Measurements from ENCODE around the gene CFAP221.

Gene CFAP221

DNA sequence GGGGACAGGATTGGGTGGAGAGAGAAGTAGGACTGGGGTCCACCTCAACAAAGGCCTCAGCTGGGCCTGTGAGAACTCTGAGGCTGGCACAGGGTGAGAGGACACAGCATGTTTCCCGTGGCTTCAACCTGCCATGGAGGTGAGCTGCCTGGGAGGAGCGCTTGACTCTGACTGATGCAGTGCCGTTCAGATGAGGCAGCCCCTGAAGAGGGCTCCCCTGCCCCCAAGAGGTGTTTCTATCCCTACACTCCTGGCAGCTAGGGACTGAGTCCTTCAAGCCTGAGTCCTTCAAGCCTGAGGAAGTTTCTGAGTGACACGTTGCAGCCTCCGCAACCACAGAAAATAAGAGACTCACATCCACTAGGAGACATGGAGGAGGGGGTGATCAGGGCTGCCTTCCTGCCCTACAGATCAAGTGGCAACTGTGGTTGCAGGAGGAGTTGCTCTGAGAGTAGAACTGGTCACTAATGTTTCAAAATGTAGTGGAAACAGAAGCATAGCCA lies 85.1 kb downstream of the CFAP221 start:
- no peaks in the 10 kb centered on the region for H3K4me1 ChIP-seq (ENCODE audit: insufficient read depth, low read length, poor library complexity, severe bottlenecking)
- H3K9me3 ChIP-seq (ENCODE audit: insufficient read depth, low read depth, low read length): no peaks in the 10 kb centered on the region
- no peak overlapping the region for H3K9ac ChIP-seq (ENCODE audit: low read depth, low read length, poor library complexity, severe bottlenecking)
- H3K36me3 ChIP-seq (ENCODE audit: insufficient read depth, low read length): no peaks in the 10 kb centered on the region
- no peaks in the 10 kb centered on the region for H4K20me1 ChIP-seq (ENCODE audit: insufficient read depth, low read length, poor library complexity, severe bottlenecking)
- H3F3A ChIP-seq (ENCODE audit: low read depth): no peaks in the 10 kb centered on the region
- H3K4me3 ChIP-seq (ENCODE audit: low read length, poor library complexity, severe bottlenecking): no peak overlapping the region
- H3K27me3 ChIP-seq (ENCODE audit: insufficient read depth, low read length, poor library complexity, severe bottlenecking): no peaks in the 10 kb centered on the region
- no peaks in the 10 kb centered on the region for H3K79me2 ChIP-seq (ENCODE audit: insufficient read depth, low read length)
- H2AFZ ChIP-seq (ENCODE audit: low read length): no peak overlapping the region
- H3K4me2 ChIP-seq (ENCODE audit: low read depth, low read length, poor library complexity, severe bottlenecking): no peak overlapping the region
- H3K9me2 ChIP-seq (replicated peaks; ENCODE audit: low read depth, low read length): no peaks in the 10 kb centered on the region
- TF ChIP-seq, protein P1, sequence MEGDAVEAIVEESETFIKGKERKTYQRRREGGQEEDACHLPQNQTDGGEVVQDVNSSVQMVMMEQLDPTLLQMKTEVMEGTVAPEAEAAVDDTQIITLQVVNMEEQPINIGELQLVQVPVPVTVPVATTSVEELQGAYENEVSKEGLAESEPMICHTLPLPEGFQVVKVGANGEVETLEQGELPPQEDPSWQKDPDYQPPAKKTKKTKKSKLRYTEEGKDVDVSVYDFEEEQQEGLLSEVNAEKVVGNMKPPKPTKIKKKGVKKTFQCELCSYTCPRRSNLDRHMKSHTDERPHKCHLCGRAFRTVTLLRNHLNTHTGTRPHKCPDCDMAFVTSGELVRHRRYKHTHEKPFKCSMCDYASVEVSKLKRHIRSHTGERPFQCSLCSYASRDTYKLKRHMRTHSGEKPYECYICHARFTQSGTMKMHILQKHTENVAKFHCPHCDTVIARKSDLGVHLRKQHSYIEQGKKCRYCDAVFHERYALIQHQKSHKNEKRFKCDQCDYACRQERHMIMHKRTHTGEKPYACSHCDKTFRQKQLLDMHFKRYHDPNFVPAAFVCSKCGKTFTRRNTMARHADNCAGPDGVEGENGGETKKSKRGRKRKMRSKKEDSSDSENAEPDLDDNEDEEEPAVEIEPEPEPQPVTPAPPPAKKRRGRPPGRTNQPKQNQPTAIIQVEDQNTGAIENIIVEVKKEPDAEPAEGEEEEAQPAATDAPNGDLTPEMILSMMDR (conservative IDR thresholded peaks at IDR 0.05; ENCODE audit: low read length): no peak
- no peak for TF ChIP-seq EZH2phosphoT487 (IDR thresholded peaks at IDR 0.05; ENCODE audit: borderline replicate concordance)

DNA sequence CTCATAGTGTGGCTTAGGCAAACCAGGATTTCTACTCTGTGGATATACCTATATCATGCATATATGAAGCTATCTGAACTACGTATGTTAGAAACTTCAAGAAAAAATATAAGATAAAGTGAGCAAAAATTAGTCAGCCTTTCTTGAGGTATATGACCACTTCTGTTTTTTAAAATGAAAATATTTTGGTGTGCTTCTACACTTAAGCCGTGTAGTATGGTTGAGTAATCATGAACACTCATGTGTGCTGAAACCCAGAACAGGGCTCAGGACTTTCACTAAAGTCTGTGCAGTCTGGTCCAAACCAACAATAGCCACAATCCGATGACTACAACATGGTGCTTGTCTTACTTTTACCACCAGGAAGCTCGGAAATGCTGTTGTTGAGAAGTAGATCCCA lies 85.9 kb downstream of the CFAP221 start:
- Histone ChIP-seq H3K4me3 (ENCODE audit: low read length, poor library complexity, severe bottlenecking) (no peak overlapping the region), H3K4me1 (ENCODE audit: insufficient read depth, low read length, poor library complexity, severe bottlenecking) (no peaks in the 10 kb centered on the region), H3K79me2 (ENCODE audit: insufficient read depth, low read length) (no peaks in the 10 kb centered on the region), H3F3A (ENCODE audit: low read depth) (no peaks in the 10 kb centered on the region), H3K9me3 (ENCODE audit: insufficient read depth, low read depth, low read length) (no peaks in the 10 kb centered on the region), H4K20me1 (ENCODE audit: insufficient read depth, low read length, poor library complexity, severe bottlenecking) (no peaks in the 10 kb centered on the region), H3K27me3 (ENCODE audit: insufficient read depth, low read length, poor library complexity, severe bottlenecking) (no peaks in the 10 kb centered on the region), H2AFZ (ENCODE audit: low read length) (no peak overlapping the region), H3K4me2 (ENCODE audit: low read depth, low read length, poor library complexity, severe bottlenecking) (no peak overlapping the region), H3K36me3 (ENCODE audit: insufficient read depth, low read length) (no peaks in the 10 kb centered on the region), H3K9me2 (replicated peaks; ENCODE audit: low read depth, low read length) (no peaks in the 10 kb centered on the region), H3K9ac (ENCODE audit: low read depth, low read length, poor library complexity, severe bottlenecking) (no peak overlapping the region)
- TF ChIP-seq, protein P1 (conservative IDR thresholded peaks at IDR 0.05; ENCODE audit: low read length): no peak
- no peak for TF ChIP-seq EZH2phosphoT487 (IDR thresholded peaks at IDR 0.05; ENCODE audit: borderline replicate concordance)

DNA sequence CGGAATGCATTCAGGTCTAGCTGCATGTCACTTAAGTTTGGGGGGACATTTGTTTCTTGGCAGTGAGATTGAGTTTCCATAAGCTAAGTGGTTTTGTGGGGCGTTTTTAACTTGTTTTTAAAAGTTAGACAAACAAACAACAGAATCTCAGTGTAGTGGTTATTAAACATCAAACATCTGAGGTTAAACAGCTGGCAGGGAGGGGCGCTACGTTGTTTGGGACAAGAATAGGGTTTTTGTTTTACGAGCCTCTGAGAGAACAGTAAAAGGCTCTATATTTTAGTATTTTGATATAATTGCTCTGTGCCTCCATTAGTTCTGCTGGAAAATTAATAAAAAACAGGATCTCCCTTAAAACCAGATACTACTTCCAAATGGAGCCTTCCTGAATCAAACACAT lies 93.1 kb downstream of the CFAP221 start:
- H3K27me3 ChIP-seq (ENCODE audit: insufficient read depth, low read length, poor library complexity, severe bottlenecking): no peaks in the 10 kb centered on the region

More for the DNA sequence above, 93.1 kb downstream of the CFAP221 start:
- Histone ChIP-seq H3K36me3 (ENCODE audit: insufficient read depth, low read length) (no peaks in the 10 kb centered on the region), H3K9ac (ENCODE audit: low read depth, low read length, poor library complexity, severe bottlenecking) (no peak overlapping the region), H4K20me1 (ENCODE audit: insufficient read depth, low read length, poor library complexity, severe bottlenecking) (no peaks in the 10 kb centered on the region), H3F3A (ENCODE audit: low read depth) (no peaks in the 10 kb centered on the region), H3K4me2 (ENCODE audit: low read depth, low read length, poor library complexity, severe bottlenecking) (no peak overlapping the region), H3K9me2 (replicated peaks; ENCODE audit: low read depth, low read length) (no peaks in the 10 kb centered on the region), H3K79me2 (ENCODE audit: insufficient read depth, low read length) (no peaks in the 10 kb centered on the region), H2AFZ (ENCODE audit: low read length) (no peak overlapping the region), H3K9me3 (ENCODE audit: insufficient read depth, low read depth, low read length) (no peaks in the 10 kb centered on the region), H3K4me1 (ENCODE audit: insufficient read depth, low read length, poor library complexity, severe bottlenecking) (no peaks in the 10 kb centered on the region), H3K4me3 (ENCODE audit: low read length, poor library complexity, severe bottlenecking) (no peak overlapping the region)
- TF ChIP-seq, protein P1 (conservative IDR thresholded peaks at IDR 0.05; ENCODE audit: low read length): no peak
- TF ChIP-seq EZH2phosphoT487 (IDR thresholded peaks at IDR 0.05; ENCODE audit: borderline replicate concordance): no peak
